ENCODE measurements around the gene TBRG1.

TBRG1 gene

GRCh38 chr11:124622531-124623451, at the start of gene TBRG1:
Gene TBRG1, plus strand, starts transcription at chr11:124622864. Its CDS starts 220 bp downstream, at chr11:124623084.
- peak within 1 kb of the TSS; percentile 89 for H3K27ac ChIP-seq (ENCODE audit: low read depth in 2 of 2, low read length in 2 of 2)
- peak within 1 kb of the TSS; percentile 91 to 94 for H3K9ac ChIP-seq (ENCODE audit: low read depth in 1 of 2, low read length in 2 of 2)
- no peaks in the 10 kb centered on the region for H3K27me3 ChIP-seq (ENCODE audit: control insufficient read depth in 2 of 2, insufficient read depth in 2 of 2, low read length in 2 of 2)
- H3K36me3 ChIP-seq (ENCODE audit: control insufficient read depth in 2 of 2, insufficient read depth in 2 of 2, low read length in 2 of 2) = peaks cover 21 to 27% of the 10 kb centered on the region in 2 donors
- H3K9me3 ChIP-seq (ENCODE audit: control insufficient read depth in 2 of 2, low read length in 2 of 2) = no peaks in the 10 kb centered on the region
- H3K4me3 ChIP-seq (ENCODE audit: low read length in 2 of 2) = peak within 1 kb of the TSS; percentile 93 to 97
- H3K4me1 ChIP-seq (ENCODE audit: control insufficient read depth in 2 of 2, insufficient read depth in 2 of 2, low read length in 2 of 2) = peaks cover 7 to 11% of the 10 kb centered on the region in 2 donors

DNA sequence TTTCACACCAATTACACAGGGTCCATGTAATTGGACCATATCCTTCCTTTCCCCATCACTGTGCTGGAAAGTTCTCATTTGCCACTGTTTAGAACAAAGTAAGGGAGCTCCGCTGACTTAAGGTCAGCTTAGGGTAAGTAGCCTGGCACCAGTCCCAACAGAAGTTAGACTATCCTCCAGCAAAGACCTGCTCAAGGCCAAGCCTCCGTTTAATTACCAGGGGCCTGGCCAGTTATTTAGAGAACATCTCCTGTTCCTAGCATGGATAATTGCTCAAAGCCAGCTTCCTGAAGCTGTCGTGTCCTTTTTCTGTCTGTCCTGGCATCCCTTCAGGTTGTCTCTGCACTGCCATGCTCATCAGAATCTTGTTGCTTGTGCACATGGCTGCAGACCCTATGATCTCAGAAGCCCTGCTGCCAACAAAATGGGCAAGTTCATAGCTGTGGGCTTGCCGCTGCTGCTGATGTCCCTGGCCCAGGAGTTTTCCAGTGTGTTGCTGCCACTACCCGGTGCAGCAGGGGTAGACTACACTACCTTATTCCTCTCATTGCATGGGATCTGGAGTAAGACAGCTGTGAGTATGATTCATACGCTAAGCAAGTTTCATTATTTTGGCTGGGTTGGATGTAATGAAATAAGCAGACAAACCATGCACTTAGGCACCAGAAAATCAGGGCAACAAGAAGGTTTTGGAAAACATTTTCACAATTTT, 44.8 kb upstream of the TBRG1 start:
- H3K4me3 ChIP-seq (ENCODE audit: low read length in 2 of 2) = no peak overlapping the region
- H3K4me1 ChIP-seq (ENCODE audit: control insufficient read depth in 2 of 2, insufficient read depth in 2 of 2, low read length in 2 of 2) = no peaks in the 10 kb centered on the region
- peaks cover 4 to 8% of the 10 kb centered on the region in 2 donors for H3K27me3 ChIP-seq (ENCODE audit: control insufficient read depth in 2 of 2, insufficient read depth in 2 of 2, low read length in 2 of 2)
- H3K27ac ChIP-seq (ENCODE audit: low read depth in 2 of 2, low read length in 2 of 2) = no peak overlapping the region
- H3K9ac ChIP-seq (ENCODE audit: low read depth in 1 of 2, low read length in 2 of 2) = no peak overlapping the region
- no peaks in the 10 kb centered on the region for H3K36me3 ChIP-seq (ENCODE audit: control insufficient read depth in 2 of 2, insufficient read depth in 2 of 2, low read length in 2 of 2)
- H3K9me3 ChIP-seq (ENCODE audit: control insufficient read depth in 2 of 2, low read length in 2 of 2) = no peaks in the 10 kb centered on the region

DNA sequence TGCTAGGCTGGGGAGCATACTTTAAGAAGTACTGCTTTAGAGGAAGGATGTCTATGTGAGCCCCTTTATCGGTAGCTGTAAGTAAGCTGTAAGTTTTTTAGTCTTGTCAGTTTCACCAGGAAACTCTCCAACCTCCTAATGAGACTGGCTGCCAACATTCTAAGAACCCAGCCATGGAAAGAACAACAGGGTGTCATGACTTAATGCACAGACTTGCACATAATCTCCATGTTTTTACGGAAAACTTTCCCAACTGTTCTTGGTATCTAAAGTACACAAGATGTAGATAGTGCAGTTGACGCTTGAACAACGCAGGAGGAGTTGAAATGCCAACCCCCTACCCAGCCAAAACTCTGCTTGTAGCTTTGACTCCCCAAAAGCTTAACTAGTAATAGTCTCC, 43.9 kb upstream of the TBRG1 start:
- Histone ChIP-seq H3K27ac (ENCODE audit: low read depth in 2 of 2, low read length in 2 of 2) (no peak overlapping the region), H3K36me3 (ENCODE audit: control insufficient read depth in 2 of 2, insufficient read depth in 2 of 2, low read length in 2 of 2) (no peaks in the 10 kb centered on the region), H3K4me1 (ENCODE audit: control insufficient read depth in 2 of 2, insufficient read depth in 2 of 2, low read length in 2 of 2) (peaks cover 0 to 3% of the 10 kb centered on the region in 2 donors), H3K4me3 (ENCODE audit: low read length in 2 of 2) (no peak overlapping the region), H3K27me3 (ENCODE audit: control insufficient read depth in 2 of 2, insufficient read depth in 2 of 2, low read length in 2 of 2) (peaks cover 4 to 8% of the 10 kb centered on the region in 2 donors), H3K9ac (ENCODE audit: low read depth in 1 of 2, low read length in 2 of 2) (no peak overlapping the region), H3K9me3 (ENCODE audit: control insufficient read depth in 2 of 2, low read length in 2 of 2) (no peaks in the 10 kb centered on the region)

DNA sequence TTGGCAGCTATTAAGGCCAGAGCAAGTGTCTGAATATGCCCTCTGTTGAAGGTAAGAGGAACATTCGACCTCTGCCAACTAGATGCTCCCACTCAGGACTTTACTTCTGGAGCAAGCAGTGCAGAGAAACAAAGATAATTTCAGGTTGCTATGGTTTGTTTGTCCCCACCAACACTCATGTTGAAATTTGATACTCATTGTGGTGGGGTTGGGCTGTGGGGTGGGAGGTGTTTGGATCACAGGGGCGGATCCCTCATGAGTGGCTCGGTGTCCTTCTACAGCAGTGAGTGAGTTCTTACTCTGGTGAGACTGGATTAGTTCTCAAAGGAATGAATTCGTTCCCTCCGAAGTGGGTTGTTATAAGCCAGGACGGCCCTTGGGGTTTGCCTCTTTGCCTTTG, 40.8 kb upstream of the TBRG1 start:
- Histone ChIP-seq H3K4me1 (ENCODE audit: control insufficient read depth in 2 of 2, insufficient read depth in 2 of 2, low read length in 2 of 2) (peaks cover 0 to 3% of the 10 kb centered on the region in 2 donors), H3K27ac (ENCODE audit: low read depth in 2 of 2, low read length in 2 of 2) (no peak overlapping the region), H3K9me3 (ENCODE audit: control insufficient read depth in 2 of 2, low read length in 2 of 2) (no peaks in the 10 kb centered on the region), H3K9ac (ENCODE audit: low read depth in 1 of 2, low read length in 2 of 2) (no peak overlapping the region), H3K4me3 (ENCODE audit: low read length in 2 of 2) (no peak overlapping the region), H3K36me3 (ENCODE audit: control insufficient read depth in 2 of 2, insufficient read depth in 2 of 2, low read length in 2 of 2) (no peaks in the 10 kb centered on the region), H3K27me3 (ENCODE audit: control insufficient read depth in 2 of 2, insufficient read depth in 2 of 2, low read length in 2 of 2) (peaks cover 4 to 8% of the 10 kb centered on the region in 2 donors)

DNA sequence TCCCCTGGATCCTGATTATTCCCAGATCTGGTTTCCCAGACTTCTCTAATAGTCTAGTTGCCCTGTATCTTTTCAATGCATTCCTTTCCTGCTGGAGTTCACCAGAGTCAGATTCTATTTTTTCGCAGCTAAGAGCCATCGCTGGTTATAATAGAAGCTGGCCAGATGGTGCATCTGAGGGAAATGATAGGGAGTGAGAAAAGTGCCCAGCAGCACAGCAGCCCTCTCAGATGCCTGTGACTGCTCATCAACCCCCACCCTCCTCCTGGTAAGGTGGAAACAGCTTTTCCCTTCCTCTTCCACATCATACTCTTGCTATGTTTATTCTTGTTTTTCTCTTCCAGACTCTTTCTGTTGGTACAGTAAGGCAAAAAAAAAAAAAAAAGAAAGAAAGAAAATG, 40.1 kb upstream of the TBRG1 start:
- H3K9me3 ChIP-seq (ENCODE audit: control insufficient read depth in 2 of 2, low read length in 2 of 2) = no peaks in the 10 kb centered on the region
- H3K4me3 ChIP-seq (ENCODE audit: low read length in 2 of 2) = no peak overlapping the region
- H3K9ac ChIP-seq (ENCODE audit: low read depth in 1 of 2, low read length in 2 of 2) = no peak overlapping the region
- peaks cover 4 to 8% of the 10 kb centered on the region in 2 donors for H3K27me3 ChIP-seq (ENCODE audit: control insufficient read depth in 2 of 2, insufficient read depth in 2 of 2, low read length in 2 of 2)
- H3K4me1 ChIP-seq (ENCODE audit: control insufficient read depth in 2 of 2, insufficient read depth in 2 of 2, low read length in 2 of 2) = peaks cover 0 to 3% of the 10 kb centered on the region in 2 donors
- H3K36me3 ChIP-seq (ENCODE audit: control insufficient read depth in 2 of 2, insufficient read depth in 2 of 2, low read length in 2 of 2) = no peaks in the 10 kb centered on the region
- no peak overlapping the region for H3K27ac ChIP-seq (ENCODE audit: low read depth in 2 of 2, low read length in 2 of 2)

DNA sequence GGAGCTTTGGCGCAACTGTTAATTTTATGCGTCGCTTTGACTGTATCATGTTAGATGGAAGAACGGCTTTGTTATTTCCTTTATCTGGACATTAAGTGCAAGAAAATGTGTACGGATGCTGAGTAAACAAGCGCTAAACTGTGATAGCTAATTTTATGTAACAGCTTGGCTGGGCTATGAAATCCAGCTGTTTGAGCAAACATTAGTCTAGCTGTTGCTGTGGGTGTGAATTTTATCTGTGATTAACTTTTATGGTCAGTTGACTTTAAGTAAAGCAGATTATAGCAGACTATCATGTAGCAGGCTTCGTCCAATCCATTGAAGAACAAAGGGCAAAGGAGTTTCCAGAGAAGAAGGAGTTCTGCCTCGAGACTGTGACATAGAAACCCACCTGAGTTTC, 38.9 kb upstream of the TBRG1 start:
- Histone ChIP-seq H3K27me3 (ENCODE audit: control insufficient read depth in 2 of 2, insufficient read depth in 2 of 2, low read length in 2 of 2) (peaks cover 4 to 8% of the 10 kb centered on the region in 2 donors), H3K9me3 (ENCODE audit: control insufficient read depth in 2 of 2, low read length in 2 of 2) (no peaks in the 10 kb centered on the region), H3K4me1 (ENCODE audit: control insufficient read depth in 2 of 2, insufficient read depth in 2 of 2, low read length in 2 of 2) (peaks cover 0 to 3% of the 10 kb centered on the region in 2 donors), H3K27ac (ENCODE audit: low read depth in 2 of 2, low read length in 2 of 2) (no peak overlapping the region), H3K36me3 (ENCODE audit: control insufficient read depth in 2 of 2, insufficient read depth in 2 of 2, low read length in 2 of 2) (no peaks in the 10 kb centered on the region), H3K9ac (ENCODE audit: low read depth in 1 of 2, low read length in 2 of 2) (no peak overlapping the region), H3K4me3 (ENCODE audit: low read length in 2 of 2) (no peak overlapping the region)

DNA sequence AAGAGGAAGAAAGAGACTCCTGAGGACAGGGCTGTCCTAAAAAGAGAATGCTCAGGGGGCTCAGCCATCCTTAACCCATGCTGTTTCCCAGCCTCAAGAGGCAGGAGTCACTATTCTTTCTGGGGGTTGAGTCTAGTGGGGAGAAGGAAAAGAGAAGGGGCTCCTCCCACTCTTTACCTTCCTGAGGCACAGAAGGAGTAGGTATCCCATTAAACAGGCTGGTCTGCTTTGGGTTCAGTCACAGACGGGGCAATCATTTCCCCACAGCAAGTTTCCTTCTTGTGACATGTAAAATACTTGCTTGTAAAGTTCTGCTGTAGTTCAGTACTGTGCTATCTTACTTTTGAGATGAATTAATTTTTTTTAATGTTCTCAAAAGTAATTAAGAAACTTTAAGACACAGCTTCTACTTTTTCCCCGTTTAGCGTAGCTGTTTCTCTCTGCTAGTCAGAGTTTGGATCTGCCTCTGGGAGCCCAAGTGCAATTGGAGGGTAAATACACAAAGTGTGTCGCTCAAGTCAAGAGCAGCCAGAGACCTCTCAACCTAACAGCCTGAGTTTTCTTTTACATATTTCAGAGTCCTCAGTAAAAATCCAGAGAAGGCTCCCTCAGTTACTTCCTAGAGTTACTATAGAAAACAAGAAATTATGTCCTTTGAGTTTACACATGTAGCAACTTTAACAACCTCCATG, 37.8 kb upstream of the TBRG1 start:
- H3K36me3 ChIP-seq (ENCODE audit: control insufficient read depth in 2 of 2, insufficient read depth in 2 of 2, low read length in 2 of 2) = no peaks in the 10 kb centered on the region
- peaks cover 0 to 3% of the 10 kb centered on the region in 2 donors for H3K4me1 ChIP-seq (ENCODE audit: control insufficient read depth in 2 of 2, insufficient read depth in 2 of 2, low read length in 2 of 2)
- H3K9ac ChIP-seq (ENCODE audit: low read depth in 1 of 2, low read length in 2 of 2) = no peak overlapping the region
- no peak overlapping the region for H3K4me3 ChIP-seq (ENCODE audit: low read length in 2 of 2)
- H3K9me3 ChIP-seq (ENCODE audit: control insufficient read depth in 2 of 2, low read length in 2 of 2) = no peaks in the 10 kb centered on the region
- H3K27me3 ChIP-seq (ENCODE audit: control insufficient read depth in 2 of 2, insufficient read depth in 2 of 2, low read length in 2 of 2) = peaks cover 4 to 8% of the 10 kb centered on the region in 2 donors
- no peak overlapping the region for H3K27ac ChIP-seq (ENCODE audit: low read depth in 2 of 2, low read length in 2 of 2)

- Histone ChIP-seq H3K4me3 (ENCODE audit: low read length in 2 of 2) (no peak overlapping the region), H3K9me3 (ENCODE audit: control insufficient read depth in 2 of 2, low read length in 2 of 2) (no peaks in the 10 kb centered on the region), H3K27me3 (ENCODE audit: control insufficient read depth in 2 of 2, insufficient read depth in 2 of 2, low read length in 2 of 2) (peaks cover 4% of the 10 kb centered on the region in 2 donors), H3K9ac (ENCODE audit: low read depth in 1 of 2, low read length in 2 of 2) (no peak overlapping the region), H3K36me3 (ENCODE audit: control insufficient read depth in 2 of 2, insufficient read depth in 2 of 2, low read length in 2 of 2) (no peaks in the 10 kb centered on the region), H3K4me1 (ENCODE audit: control insufficient read depth in 2 of 2, insufficient read depth in 2 of 2, low read length in 2 of 2) (peaks cover 0 to 3% of the 10 kb centered on the region in 2 donors), H3K27ac (ENCODE audit: low read depth in 2 of 2, low read length in 2 of 2) (no peak overlapping the region)
Measured at GRCh38 chr11:124586238-124586860, 36.3 kb upstream of the TBRG1 start.

- no peak overlapping the region for H3K4me3 ChIP-seq (ENCODE audit: low read length in 2 of 2)
- H3K36me3 ChIP-seq (ENCODE audit: control insufficient read depth in 2 of 2, insufficient read depth in 2 of 2, low read length in 2 of 2) = no peaks in the 10 kb centered on the region
- no peaks in the 10 kb centered on the region for H3K27me3 ChIP-seq (ENCODE audit: control insufficient read depth in 2 of 2, insufficient read depth in 2 of 2, low read length in 2 of 2)
- no peaks in the 10 kb centered on the region for H3K4me1 ChIP-seq (ENCODE audit: control insufficient read depth in 2 of 2, insufficient read depth in 2 of 2, low read length in 2 of 2)
- H3K9ac ChIP-seq (ENCODE audit: low read depth in 1 of 2, low read length in 2 of 2) = no peak overlapping the region
- H3K27ac ChIP-seq (ENCODE audit: low read depth in 2 of 2, low read length in 2 of 2) = no peak overlapping the region
- H3K9me3 ChIP-seq (ENCODE audit: control insufficient read depth in 2 of 2, low read length in 2 of 2) = no peaks in the 10 kb centered on the region
Measured at GRCh38 chr11:124591430-124591829, 31.2 kb upstream of the TBRG1 start.

All from mucosa of rectum (tissue), 2 donors.